GM12875 (cell line): ENCODE data around the gene PLA2G4A.
A peak's percentile ranks its signal among the peaks of the same experiment; 100 is the strongest.

Experiments used
- H3K4me3 ChIP-seq: one replicate; pipeline ENCODE4 v1.5.1; 2011; ENCODE audit warnings: low read depth, low read length, control low read depth
- CTCF ChIP-seq: IDR thresholded peaks from 2 replicates; pipeline ENCODE4 v1.5.1; 2011; ENCODE audit warnings: low read depth, mild to moderate bottlenecking, control low read depth, inconsistent platforms, low read length, moderate library complexity, borderline replicate concordance; ENCODE audit not compliant: insufficient read depth

PLA2G4A gene

DNA sequence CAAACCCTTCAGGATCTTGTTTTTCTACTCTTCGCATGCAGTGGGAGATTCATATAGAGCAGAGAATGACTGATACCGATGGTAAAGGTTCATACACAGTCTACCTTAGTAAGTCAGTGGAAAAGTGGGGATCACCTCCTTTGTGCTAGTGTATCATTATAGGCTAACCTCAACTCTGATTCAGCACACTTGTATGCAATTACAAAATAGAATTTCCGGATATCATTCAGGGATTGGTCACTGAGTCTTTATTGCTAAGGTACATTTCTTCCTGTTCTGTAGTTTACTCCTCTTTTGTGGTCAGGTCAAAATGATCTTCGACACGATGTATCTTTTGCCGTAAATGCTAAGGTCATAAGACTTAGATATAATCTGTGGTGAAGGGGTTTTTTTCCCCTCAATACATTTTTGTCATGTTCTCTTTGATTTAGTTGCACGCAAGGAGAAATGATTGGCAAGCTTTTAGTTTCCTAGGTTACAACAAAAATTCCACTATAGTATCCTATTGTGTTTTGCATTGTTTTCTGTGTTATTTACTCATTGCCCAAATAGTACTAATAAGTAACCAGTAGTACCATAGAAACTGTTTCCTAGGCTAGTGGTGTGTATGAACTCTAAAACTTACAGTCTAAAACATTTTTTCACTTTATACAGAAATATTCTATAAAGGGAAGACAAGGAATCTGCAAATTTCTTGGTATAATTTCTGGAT, 35.7 kb upstream of the PLA2G4A start:
- no peak for TF ChIP-seq CTCF
- H3K4me3 ChIP-seq: no peak overlapping the region

- H3K4me3 ChIP-seq: no peak overlapping the region
- TF ChIP-seq CTCF: no peak
Observed at GRCh38 chr1:186793582-186793927, 35.2 kb upstream of the PLA2G4A start.

GRCh38 chr1:186798960-186799688, 29.6 kb upstream of the PLA2G4A start:
- no peak overlapping the region for H3K4me3 ChIP-seq
- TF ChIP-seq CTCF: no peak

- TF ChIP-seq CTCF: no peak
Observed at GRCh38 chr1:186799689-186800054, 29.1 kb upstream of the PLA2G4A start.

DNA sequence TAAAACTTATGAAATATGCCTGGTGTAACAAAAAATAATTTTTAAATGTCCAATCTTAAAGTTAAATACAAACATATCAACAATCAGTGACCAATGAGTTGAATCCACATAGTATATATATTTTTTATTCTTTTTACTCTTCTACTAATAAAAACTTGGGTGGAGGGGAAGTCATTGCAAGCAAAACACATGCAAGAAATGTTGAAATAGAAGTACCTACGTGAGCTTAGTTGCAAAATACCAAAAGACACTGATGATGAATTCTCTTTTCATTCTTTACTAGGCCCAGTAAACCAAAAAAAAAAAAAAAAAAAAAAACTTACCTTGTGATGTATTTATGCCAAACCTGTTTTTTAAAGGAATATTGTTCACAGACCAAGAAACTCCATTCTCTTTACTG, 26.4 kb upstream of the PLA2G4A start:
- H3K4me3 ChIP-seq: no peak overlapping the region
- TF ChIP-seq CTCF: no peak

More at GRCh38 chr1:186799689-186800054, 29.1 kb upstream of the PLA2G4A start:
- no peak overlapping the region for H3K4me3 ChIP-seq

DNA sequence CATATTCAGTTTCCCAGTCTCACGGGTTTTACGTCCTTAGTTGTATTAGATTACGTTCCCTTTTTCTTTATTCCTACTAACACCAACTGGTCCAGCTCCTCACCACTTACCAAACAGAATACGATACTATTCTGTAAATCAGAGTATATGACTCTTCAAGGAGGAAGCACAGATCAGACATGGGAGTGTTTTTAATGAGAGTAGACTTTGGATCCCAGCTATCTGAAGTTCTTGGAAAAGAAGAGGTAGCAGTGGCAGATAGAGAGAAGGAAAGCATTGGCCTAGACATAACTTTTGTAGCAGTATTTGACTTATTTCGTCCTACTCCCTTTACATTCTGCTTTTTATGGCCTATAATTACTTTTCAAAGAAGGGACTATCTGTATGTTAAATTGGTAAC, 24.1 kb upstream of the PLA2G4A start:
- TF ChIP-seq CTCF: no peak

DNA sequence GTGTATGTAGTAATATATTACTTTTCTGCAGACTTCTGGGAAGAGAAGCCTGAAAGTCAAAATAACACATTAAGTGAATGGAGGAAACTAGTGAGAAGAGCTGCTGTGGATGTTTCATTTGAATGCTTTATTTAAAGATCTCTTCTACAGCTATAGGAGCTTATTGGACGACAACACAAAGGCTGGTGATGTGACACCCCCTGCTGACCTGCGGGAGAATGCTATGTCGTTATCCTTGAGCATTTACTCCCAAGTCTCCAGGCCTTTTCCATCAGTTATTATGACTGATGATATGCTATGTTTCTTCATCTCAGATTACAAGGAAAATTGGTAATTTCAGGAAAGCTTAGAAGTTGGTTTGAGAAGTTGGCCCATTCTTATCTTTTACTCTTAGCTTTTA, 22.3 kb upstream of the PLA2G4A start:
- no peak overlapping the region for H3K4me3 ChIP-seq
- TF ChIP-seq CTCF: peak; percentile 31; the same call in 1 of the 2 replicates

More for the DNA sequence above, 24.1 kb upstream of the PLA2G4A start:
- H3K4me3 ChIP-seq: no peak overlapping the region
